Right atrium auricular region (tissue), 2 donors: ENCODE results near the gene ARHGEF39. TPM values are rescaled to one million over a fixed set of nuclear protein-coding genes. Genes with fewer than 3 reads are reported as not detected.

ENCODE experiments used
- DNase-seq: peaks from one replicate; pipeline ENCODE4 v3.0.0-alpha.2; 2019; ENCODE audit warnings: low spot score
- H3K27ac ChIP-seq, 2 donors: fragments of 200-600 bp; sonication (generic); 1 replicate in 1 of 2; 2 replicates in 1 of 2; pipeline ENCODE4 v1.5.1; 2016 to 2019
- H3K27me3 ChIP-seq, 2 donors: fragments of 200-600 bp; sonication (generic); one replicate each; pipeline versions ENCODE4 v1.5.1 to v1.6.0; 2017 to 2019
- H3K36me3 ChIP-seq: fragments of 200-600 bp; sonication (generic); one replicate; pipeline ENCODE4 v1.5.1; 2016
- H3K4me1 ChIP-seq, 2 donors: fragments of 200-600 bp; sonication (generic); one replicate each; pipeline versions ENCODE4 v1.5.1 to v1.6.0; 2017 to 2019
- H3K4me3 ChIP-seq, 2 donors: fragments of 200-600 bp; sonication (generic); 1 replicate in 1 of 2; 2 replicates in 1 of 2; pipeline ENCODE4 v1.5.1; 2017 to 2019; ENCODE audit warnings: mild to moderate bottlenecking in 1 of 2, moderate library complexity in 1 of 2
- H3K9me3 ChIP-seq, 2 donors: fragments of 200-600 bp; sonication (generic); one replicate each; pipeline ENCODE4 v1.5.1; 2019
- CTCF ChIP-seq, 2 donors: fragments of 200-600 bp; sonication (generic); IDR thresholded peaks; one replicate each; pipeline ENCODE4 v1.5.1; 2019; ENCODE audit warnings: antibody characterized with exemption in 2 of 2
- total RNA-seq, 2 donors: library from RNA; depleted of rRNA; stranded (reverse); fragments of >200 nt; gene quantifications; one replicate each; pipeline ENCODE4 v1.1.0, GENCODE V29; 2016

Gene ARHGEF39
- under 1 TPM in 1 of 2 donors, not detected in 1; 0.44 TPM for total RNA-seq

- H3K36me3 ChIP-seq: peaks cover 13% of the 10 kb centered on the region
- no peak for DNase-seq
- H3K4me1 ChIP-seq: peaks cover 0 to 34% of the 10 kb centered on the region in 2 donors
- H3K27me3 ChIP-seq: no peaks in the 10 kb centered on the region
- TF ChIP-seq CTCF (IDR thresholded peaks at IDR 0.05): peak in 1 of 2 donors; percentile 44
- peak within 1 kb of the TSS; percentile 50 to 68 for H3K27ac ChIP-seq
- H3K4me3 ChIP-seq: peak within 1 kb of the TSS; percentile 19 to 58
- no peaks in the 10 kb centered on the region for H3K9me3 ChIP-seq
Measured at GRCh38 chr9:35664531-35665470, at the start of gene ARHGEF39. ARHGEF39 (minus strand) TSS chr9:35665195; CDS start chr9:35665169, 26 bp downstream.

- TF ChIP-seq CTCF (IDR thresholded peaks at IDR 0.05): no peak
- Histone ChIP-seq H3K4me1 (peaks cover 0 to 10% of the 10 kb centered on the region in 2 donors), H3K27me3 (no peaks in the 10 kb centered on the region), H3K27ac (no peak overlapping the region), H3K9me3 (no peaks in the 10 kb centered on the region), H3K36me3 (peaks cover 99% of the 10 kb centered on the region), H3K4me3 (no peak overlapping the region)
- no peak for DNase-seq
Measured at GRCh38 chr9:35714123-35714522, 49.1 kb upstream of the ARHGEF39 start.

GRCh38 chr9:35713578-35713977 is 48.6 kb upstream of the ARHGEF39 start:
- peaks cover 0 to 10% of the 10 kb centered on the region in 2 donors for H3K4me1 ChIP-seq
- H3K36me3 ChIP-seq: peaks cover 99% of the 10 kb centered on the region
- H3K27ac ChIP-seq: no peak overlapping the region
- no peak for TF ChIP-seq CTCF (IDR thresholded peaks at IDR 0.05)
- no peaks in the 10 kb centered on the region for H3K27me3 ChIP-seq
- H3K9me3 ChIP-seq: no peaks in the 10 kb centered on the region
- DNase-seq: no peak
- no peak overlapping the region for H3K4me3 ChIP-seq

- DNase-seq: no peak
- Histone ChIP-seq H3K27ac (no peak overlapping the region), H3K36me3 (peaks cover 99% of the 10 kb centered on the region), H3K27me3 (no peaks in the 10 kb centered on the region), H3K4me1 (peaks cover 0 to 10% of the 10 kb centered on the region in 2 donors), H3K9me3 (no peaks in the 10 kb centered on the region), H3K4me3 (no peak overlapping the region)
- TF ChIP-seq CTCF (IDR thresholded peaks at IDR 0.05): no peak
Measured at GRCh38 chr9:35712762-35713400, 47.9 kb upstream of the ARHGEF39 start.

- peaks cover 0 to 10% of the 10 kb centered on the region in 2 donors for H3K4me1 ChIP-seq
- no peaks in the 10 kb centered on the region for H3K27me3 ChIP-seq
- no peaks in the 10 kb centered on the region for H3K9me3 ChIP-seq
- no peak for DNase-seq
- H3K4me3 ChIP-seq: no peak overlapping the region
- H3K27ac ChIP-seq: peak overlapping the region in 1 of 2 donors; percentile 47
- no peak for TF ChIP-seq CTCF (IDR thresholded peaks at IDR 0.05)
- peaks cover 99% of the 10 kb centered on the region for H3K36me3 ChIP-seq
Measured at GRCh38 chr9:35711501-35712428, 46.8 kb upstream of the ARHGEF39 start.
